Smooth muscle cell (in vitro differentiated cells): ENCODE measurements around the gene FAM120AOS. TPM values are rescaled to one million over a fixed set of nuclear protein-coding genes. Genes with fewer than 3 reads are reported as not detected.

Source experiments
- polyA plus RNA-seq: library from polyadenylated mRNA; unstranded; fragments of >200 nt; fragmentation: Nextera tagmentation; extraction: Ambion mirVana; gene quantifications from 2 replicates; pipeline ENCODE4 v1.2.1, GENCODE V29; 2016
- small RNA-seq: library from RNA; depleted of rRNA; stranded (forward); fragments of <200 nt; gene quantifications from one replicate; pipeline ENCODE3, GENCODE V24; 2014
- total RNA-seq: library from RNA; depleted of rRNA; stranded (reverse); fragments of >200 nt; gene quantifications from 2 replicates; pipeline ENCODE4 v1.2.3, GENCODE V29; 2014

FAM120AOS gene
- total and polyA plus RNA-seq, 2 experiments from 2014 or later, result 18.7 to 28.8 TPM

Small RNAs within 50 kb of the gene (small RNA-seq; reads per million reads assigned to genes)
- not detected for gene RF00019

Other genes starting within 250 kb of the FAM120AOS start
- 45.5 and 47.2 TPM in 2 replicates for gene FAM120A, start 1.9 kb downstream of the FAM120AOS start, total RNA-seq
- 14.4 and 18.0 TPM in 2 replicates for gene FAM120A, start 1.9 kb downstream of the FAM120AOS start, polyA plus RNA-seq
- gene PHF2, start 123.0 kb upstream of the FAM120AOS start, total RNA-seq, result 18.0 and 18.3 TPM in 2 replicates
- 11.1 and 13.0 TPM in 2 replicates for gene PHF2, start 123.0 kb upstream of the FAM120AOS start, polyA plus RNA-seq